T-helper 9 cell (primary cell): ENCODE measurements around the gene PTPDC1.
A peak's percentile ranks its signal among the peaks of the same experiment; 100 is the strongest.
"Not testable (repeated sequence)": the region's sequence is repeated elsewhere in the genome, so short reads cannot be mapped to it uniquely, and the experiment has no call there.

ENCODE experiments used
- DNase-seq: peaks from one replicate; pipeline ENCODE4 v3.0.0-alpha.2; 2020
- total RNA-seq, 2 donors: gene quantifications; one replicate each; lab custom pipeline; 2026; lab: John Stamatoyannopoulos, UW

PTPDC1 gene
- 10.1 to 11.3 reads per million in 2 donors for total RNA-seq

GRCh38 chr9:94084314-94084713, at the start of gene PTPDC1:
PTPDC1 (plus strand) TSS chr9:94084464; CDS start chr9:94084531, 67 bp downstream.
- no peak for DNase-seq

DNA sequence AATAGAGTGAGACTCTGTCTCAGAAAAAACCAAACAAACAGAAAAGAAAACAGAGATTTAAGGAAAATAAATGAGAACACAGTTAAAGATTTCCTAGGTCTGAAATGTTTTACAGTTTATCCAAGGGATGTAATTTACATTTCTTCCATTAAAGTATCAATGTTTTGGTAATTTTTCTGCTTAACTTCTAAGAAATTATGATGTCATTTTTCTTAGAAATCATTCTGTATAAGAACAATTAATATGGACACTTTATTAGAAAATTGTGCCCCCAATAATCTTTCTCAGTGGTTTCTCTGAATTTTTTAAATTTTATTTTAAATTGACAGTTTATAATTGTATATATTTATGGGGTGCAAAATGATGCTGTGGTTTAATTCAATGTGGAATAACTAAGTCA, 49.8 kb upstream of the PTPDC1 start:
- DNase-seq = no peak

GRCh38 chr9:94039786-94040185, 44.5 kb upstream of the PTPDC1 start:
- no peak for DNase-seq

GRCh38 chr9:94042516-94043360, 41.5 kb upstream of the PTPDC1 start:
- DNase-seq = no peak

DNA sequence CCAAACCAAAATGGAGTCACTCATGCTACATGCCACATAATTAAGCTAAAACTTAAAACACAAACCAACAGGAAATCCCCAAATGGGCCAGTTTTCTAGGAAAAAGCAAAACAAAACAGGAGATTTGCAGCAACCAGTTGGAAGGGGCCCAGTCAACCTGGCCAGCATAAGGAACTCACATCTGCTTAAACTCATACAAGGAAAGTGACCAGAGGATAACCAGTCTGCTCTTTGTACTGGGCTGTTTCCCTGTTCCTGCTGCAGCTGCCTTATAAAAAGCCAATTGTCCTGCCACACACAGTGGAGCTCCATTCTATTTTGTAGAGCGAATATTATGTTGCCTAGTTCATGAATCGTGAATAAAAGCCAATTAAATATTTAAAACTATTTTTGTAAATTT, 29.5 kb upstream of the PTPDC1 start:
- DNase-seq = no peak

- no peak for DNase-seq
Measured at GRCh38 chr9:94056442-94056974, 27.8 kb upstream of the PTPDC1 start.

DNA sequence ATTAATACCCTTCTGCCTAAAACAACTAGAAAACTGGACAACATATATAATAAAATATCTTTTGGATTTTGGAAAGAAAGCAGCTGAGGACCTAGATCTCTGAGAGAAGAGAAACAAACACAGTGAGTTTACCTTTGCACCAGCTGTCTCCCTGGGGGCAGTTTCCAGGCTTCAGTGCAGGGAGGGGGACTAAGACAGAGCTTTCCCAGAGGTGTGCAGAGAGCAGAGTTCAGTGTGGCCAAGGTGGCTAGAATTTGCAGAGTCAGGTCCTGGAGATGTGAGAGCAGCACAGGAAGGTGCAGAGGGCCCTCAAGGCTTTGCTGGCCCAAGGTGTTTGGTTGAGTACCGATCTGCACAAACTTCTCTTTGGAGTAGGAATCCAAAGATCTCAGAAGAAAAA, 26.3 kb upstream of the PTPDC1 start:
- DNase-seq = no peak

GRCh38 chr9:94061864-94062263, 22.4 kb upstream of the PTPDC1 start:
- DNase-seq = no peak

- DNase-seq = peak; percentile 67
Measured at GRCh38 chr9:94065535-94065961, 18.7 kb upstream of the PTPDC1 start.

DNA sequence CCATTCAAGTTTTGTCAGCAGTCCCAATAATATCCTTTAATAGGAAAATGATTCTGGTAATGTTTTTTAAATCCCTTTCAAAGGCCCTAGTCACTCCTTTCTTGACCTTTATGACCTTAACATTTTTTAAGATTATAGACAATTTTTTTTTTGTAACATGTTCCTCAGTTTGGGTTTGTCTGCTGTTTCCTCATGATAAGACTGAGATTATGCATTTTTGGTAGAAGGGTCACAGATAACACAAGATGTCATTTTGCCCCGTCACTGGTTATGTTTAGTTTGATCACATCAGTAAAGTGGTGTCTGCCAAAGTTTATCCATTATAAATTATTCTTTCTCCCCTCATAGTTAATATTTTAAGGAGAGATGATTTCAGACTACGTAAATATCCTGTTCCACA, 16.0 kb upstream of the PTPDC1 start:
- DNase-seq = no peak

GRCh38 chr9:94076557-94076956, 7.7 kb upstream of the PTPDC1 start:
- no peak for DNase-seq

DNA sequence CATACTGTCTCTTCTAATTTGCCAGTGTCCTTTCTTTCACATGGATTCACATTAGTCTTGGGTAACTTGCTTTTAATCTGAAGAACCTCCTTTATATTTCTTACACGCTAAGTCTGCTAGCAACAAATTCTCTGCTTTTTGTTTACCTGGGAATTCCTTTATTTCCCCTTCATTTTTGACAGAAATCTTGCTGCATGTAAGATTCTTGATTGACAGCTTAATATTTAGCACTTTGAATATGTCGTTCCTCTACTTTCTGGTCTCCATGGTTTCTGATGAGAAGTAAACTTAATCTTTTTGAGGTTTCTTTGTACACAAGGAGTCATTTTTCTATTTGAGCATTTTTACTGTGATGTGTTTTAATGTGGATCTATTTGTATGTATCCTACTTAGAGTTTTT, 6.2 kb upstream of the PTPDC1 start:
- no peak for DNase-seq

DNA sequence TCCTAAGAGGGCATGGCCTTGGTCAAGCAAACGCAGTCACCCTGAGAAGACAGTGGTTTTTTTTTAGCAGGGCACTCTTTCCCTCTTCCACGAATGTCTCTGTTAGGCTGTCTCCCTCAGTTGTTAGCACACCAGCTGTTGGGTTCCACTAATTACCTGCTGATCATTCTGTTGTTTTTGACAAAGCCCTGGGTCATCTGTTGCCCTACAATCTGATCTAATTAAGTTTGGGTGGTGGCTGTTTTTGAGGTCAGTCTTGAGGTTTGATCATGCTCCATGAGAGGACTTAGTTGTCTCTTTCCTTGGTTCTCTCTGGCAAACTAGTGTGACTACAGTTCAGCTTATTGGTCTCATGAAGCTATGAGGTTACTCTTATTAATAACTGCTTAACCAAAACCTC, 5.0 kb upstream of the PTPDC1 start:
- no peak for DNase-seq

DNA sequence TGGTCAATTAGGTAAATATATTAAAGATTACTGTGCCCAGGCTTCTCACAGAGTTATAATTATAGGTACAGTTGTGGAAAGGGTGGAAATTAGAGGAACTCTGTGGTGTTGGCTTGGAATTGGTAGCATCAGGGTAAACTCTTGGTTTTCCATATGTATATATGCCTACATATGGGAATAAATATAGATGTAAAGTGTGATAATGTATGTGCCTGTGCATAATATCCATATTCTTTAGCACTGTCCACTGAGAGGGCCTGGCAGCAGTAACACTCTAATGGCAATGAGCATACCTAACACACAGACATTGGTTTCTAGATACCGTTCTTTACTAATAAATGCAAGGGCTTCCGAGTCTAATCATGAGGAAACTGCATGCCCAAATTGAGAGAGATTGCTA, 4.0 kb upstream of the PTPDC1 start:
- DNase-seq = no peak

GRCh38 chr9:94081435-94081834, 2.8 kb upstream of the PTPDC1 start:
- DNase-seq = no peak

GRCh38 chr9:94081864-94082463, 2.3 kb upstream of the PTPDC1 start:
- no peak for DNase-seq

DNA sequence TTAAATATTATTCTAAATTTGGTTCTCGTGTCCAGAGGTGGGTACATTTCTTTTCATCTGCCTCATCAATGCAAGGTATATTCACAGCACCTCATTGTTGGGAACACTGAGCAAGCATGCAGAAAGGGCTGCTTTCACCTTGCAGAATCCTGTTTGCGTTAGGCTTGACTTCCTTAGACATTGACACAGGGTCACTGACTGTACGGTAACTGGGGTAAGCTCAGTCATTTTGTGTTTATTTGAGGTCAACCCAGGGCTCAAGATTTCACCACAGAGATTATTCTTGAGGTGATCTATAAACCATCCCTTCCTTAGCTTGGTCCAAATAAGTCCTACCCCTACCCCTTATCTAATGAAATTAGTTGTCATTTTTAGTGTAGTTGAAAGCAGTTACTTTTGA, 1.7 kb upstream of the PTPDC1 start:
- no peak for DNase-seq

DNA sequence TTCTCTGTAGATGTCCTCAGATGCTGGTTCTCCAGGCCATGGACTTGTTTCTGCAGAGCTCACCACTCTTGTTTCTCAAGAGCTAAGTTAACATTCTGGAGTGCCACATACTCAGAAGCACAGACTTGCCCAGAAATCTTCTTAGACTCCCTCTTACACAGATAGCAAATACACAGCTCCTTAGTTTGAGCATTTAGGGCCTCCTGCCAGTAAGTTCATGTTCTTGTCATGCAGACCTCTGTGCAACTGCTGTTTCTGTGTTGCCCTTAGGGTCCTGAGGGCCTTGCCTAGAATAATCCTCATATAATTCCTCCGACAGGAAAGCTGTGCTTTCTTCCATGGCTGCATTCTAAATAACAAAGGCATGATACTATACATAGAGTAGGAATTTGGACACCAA, 1.3 kb upstream of the PTPDC1 start:
- no peak for DNase-seq

- no peak for DNase-seq
Measured at GRCh38 chr9:94083384-94083783, 880 bp upstream of the PTPDC1 start.

- no peak for DNase-seq
Measured at GRCh38 chr9:94085062-94085639, 887 bp downstream of the PTPDC1 start.

DNA sequence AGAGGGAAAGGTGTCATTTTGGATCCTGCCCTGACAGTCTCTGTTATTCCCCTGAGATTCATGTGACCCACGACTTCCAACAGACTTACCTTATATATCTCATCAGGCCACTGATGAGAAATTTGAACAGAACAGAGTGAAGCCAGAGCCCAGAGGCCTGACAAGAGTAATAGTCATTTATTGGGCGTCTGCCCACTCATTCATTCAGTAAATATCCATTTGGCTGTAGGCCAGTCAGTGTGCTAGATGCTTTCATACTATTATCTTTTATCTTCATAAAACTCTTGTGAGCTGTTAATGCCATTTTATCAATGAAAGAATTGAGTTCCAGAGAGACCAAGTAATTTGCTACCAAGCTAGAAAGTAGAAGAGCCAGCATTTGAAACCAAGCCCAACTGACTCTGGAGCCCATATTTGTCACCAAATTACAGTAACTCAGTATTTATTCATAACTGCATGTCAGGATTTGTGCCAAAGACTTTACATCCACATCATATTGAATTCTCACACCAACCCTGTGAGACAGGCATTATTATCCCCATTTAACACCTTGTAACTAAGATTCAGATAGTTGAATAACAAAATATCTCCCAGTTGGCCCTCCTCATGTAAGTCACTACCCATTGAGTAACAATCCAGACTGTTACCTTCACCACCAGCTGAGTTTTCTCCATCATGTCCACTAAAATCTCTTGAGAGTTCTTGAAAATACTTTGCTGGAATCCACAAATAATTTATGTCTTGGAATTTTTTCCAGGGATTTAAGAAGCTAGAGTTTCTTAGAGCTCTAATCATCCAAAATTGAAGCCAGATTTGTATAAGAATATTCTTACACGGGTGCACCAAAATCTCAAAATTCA, 2.5 kb downstream of the PTPDC1 start:
- DNase-seq = no peak

DNA sequence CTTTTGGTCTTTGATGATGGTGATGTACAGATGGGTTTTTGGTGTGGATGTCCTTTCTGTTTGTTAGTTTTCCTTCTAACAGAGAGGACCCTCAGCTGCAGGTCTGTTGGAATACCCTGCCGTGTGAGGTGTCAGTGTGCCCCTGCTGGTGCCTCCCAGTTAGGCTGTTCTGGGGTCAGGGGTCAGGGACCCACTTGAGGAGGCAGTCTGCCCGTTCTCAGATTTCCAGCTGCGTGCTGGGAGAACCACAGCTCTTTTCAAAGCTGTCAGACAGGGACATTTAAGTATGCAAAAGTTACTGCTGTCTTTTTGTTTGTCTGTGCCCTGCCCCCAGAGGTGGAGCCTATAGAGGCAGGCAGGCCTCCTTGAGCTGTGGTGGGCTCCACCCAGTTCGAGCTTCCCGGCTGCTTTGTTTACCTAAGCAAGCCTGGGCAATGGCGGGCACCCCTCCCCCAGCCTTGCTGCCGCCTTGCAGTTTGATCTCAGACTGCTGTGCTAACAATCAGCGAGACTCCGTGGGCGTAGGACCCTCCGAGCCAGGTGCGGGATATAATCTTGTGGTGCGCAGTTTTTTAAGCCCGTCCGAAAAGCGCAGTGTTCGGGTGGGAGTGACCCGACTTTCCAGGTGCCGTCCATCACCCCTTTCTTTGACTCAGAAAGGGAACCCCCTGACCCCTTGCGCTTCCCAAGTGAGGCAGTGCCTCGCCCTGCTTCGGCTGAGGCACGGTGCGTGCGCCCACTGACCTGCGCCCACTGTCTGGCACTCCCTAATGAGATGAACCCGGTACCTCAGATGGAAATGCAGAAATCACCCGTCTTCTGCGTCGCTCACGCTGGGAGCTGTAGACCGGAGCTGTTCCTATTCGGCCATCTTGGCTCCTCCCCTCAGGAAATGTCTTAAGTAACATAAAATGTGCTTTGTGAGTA, 10.2 kb downstream of the PTPDC1 start:
- not testable (repeated sequence) for DNase-seq
